ENCODE measurements around the gene TMPRSS4.

Gene TMPRSS4

DNA sequence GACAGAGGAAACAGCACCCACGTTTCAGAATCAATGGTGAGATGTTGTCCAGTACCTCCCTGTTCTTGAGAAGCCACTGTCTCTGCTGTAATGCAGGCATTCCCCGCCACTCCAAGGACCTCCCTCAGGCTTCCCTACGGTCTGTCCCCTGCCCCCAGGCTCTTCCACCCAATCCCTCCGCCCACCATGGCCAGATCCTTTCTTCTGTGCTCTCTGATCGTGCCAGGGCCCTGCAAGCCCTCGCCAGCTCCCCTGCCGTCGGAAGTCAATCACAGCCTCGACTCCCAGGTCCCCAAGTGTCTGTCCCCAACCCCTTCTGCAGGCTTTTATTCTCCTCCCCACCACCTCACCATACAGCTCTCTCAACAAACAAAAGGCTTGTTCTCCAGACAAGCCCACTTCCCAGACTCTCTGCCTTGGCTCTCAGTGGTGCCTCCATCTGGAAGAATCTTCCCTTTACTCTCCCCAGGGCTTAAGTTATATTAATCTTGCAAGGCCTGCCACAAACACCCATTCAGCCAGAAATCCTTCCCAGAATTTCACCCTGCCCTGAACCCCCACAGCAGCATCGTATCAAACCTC lies 62.1 kb downstream of the TMPRSS4 start:
- no peak for DNase-seq

DNA sequence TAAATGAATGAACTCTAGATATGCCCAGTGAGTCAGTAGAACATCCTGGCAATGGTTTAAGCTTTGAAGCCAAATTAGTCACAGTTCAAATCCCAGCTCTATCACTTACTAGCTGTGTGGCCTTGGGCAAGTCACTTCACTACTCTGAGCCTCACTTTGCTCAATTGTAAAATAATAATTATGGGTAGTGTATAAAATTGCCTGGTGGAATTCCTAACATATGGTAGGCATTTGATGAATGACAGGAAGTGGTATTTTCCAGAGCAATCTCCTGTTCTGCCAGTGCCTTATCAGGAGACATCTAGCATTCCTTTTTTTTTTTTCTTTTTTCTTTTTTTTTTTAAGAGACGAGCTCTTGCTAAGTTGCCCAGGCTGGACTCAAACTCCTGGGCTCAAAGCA lies 62.7 kb downstream of the TMPRSS4 start:
- no peak for DNase-seq

DNA sequence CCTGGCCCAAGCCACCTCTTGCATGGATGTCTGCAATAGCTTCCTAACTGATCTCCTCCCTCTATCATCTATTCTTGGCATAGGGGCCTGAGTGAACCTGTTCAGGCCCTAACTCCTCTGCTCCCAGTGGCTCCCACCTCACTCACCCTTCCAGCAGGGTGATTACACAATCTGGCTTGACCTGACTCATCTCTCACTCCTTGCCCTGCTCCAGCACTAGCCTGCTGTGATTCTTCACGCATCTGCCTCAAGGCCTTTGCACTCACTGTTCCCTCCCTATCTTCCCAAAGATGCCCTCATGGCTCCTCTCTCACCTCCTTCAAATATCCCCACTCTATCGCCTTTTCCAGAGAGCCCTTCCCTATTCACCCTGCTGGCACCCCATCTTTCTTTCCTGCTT lies 65.2 kb downstream of the TMPRSS4 start:
- DNase-seq, result no peak

DNA sequence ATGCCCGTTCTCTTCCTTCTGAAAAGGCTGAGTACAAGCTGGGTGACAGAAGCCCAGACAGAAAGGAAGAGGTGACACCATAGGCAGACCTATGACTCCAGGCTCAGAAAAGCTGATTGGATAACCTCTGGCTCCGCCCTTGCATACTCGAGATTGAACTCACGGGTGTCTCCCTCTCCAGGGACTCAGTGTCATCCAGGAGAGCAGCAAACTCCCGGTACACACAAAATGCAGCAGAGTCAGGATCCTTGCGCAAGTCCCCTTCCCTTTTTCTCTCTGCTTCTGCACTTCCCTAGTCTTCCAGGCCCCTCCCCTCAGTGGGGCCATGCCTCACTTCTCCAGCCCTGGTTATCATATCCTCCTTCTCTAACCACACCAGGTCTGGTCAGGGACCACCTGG lies 65.9 kb downstream of the TMPRSS4 start:
- DNase-seq, result peak; percentile 30

DNA sequence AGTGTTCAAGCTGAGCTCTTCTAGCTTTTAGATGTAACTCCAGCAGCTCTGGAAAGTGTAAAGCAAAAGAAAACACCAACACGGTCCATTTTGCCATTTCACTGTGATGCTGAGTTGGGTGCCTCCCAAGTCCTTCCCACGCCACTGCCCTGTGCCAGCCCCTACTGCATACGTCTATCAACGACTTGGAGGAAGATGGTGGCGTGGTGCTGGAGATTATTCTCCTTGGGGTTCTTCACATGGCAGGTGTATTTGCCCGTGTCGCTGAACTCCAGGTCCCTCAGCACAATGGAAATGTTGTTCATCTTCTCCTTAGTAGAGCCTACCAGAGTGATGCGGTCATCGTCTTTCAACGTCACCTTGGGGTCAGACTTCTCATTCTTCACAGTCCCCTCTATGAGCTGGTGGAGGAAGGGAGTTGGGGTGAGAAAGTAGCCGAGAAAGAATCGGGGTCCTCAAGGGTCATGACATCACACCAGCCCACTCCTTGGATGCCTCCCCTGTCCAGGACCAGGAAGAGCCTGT lies 66.8 kb downstream of the TMPRSS4 start:
- no peak for DNase-seq

DNA sequence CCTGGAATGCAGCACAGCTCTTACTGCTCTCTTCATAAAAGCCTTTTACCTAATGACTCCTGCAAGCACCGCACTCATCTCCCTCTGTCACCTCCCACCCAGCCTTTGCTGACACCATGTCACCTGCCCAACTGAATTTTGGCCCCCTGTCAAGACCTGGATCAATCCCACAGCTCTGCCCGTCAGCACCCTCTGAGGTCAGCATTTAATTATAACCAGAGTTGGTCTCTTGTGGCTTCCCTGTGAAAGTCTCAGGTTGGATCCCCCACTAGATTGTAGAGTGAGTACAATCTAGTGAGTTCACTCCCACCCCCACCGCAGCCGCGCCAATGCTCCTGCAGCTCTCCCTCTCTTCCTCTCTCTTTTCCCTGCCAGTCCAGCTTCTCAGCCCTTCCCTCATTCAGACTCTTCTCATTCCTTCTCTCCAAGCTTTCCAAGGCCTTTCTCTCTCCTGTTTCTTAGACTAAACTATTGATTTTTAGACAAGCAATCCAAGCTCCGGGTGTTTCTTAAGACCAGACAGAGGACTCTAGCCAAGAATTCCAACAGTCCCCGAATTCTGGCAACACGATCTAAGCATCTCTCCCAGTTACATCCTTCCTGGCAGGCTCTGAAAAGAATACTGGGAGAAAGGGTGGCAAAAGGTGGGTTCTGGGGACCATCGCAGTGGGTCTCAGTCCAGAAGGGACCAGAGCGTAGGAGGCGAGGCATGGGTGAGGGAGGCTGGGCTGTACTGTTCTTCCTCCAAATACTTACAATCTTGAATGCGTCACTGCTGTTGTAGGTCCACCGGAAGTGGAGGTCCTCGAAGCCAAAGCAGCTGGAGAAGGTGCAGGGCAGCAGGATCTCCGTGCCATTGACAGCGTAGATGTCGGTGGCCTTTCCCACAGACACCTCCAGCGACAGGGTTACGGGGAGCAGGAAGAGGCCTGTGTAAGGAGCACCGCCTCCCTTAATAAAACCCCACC lies 67.7 kb downstream of the TMPRSS4 start:
- no peak for DNase-seq

DNA sequence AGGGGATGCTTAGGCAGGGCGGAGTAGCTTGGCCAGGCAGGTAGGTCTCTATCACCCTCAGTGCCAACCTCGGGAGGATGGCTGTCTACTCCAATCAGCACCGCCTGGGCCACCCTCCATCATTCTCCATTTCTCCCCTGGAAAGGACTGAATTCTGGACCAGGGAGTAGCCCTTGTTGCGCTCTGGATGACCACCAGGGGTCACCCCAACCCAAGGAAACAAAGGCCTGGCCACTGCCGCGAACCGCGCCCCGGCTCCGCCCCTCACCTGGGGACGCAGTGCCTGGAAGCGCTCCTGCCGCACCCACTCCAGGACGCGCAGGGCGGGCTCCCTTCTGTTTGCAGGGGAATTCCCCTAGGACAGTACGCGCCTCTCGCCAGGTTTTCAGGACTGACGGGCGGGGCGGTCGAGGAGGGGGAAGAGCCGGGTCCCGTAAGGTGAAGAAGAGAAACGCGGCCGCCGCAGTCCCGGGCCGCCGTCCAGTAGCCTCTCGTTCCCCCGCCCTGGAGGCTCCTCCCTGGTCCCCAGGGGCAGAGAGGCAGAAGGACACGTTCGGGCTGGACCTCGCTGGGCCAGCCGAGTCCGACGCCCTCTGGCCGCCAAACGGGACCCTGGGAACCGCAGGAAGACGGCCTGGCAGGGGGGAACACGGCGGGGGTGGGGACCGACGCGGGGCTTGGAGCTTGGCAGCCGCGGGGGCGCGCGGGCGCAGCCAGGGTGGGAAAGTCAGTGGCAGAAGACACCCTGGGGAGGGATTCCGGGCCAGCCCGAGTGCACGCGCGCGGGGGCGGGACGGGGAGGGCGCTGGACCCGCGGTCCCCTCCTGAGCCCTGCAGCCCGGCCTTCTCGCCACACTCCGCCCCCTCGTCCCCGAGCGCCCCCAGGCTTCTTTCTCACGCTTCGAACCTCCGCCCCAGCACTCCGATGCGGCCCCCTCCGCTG lies 68.7 kb downstream of the TMPRSS4 start:
- peak; percentile 92 for DNase-seq

DNA sequence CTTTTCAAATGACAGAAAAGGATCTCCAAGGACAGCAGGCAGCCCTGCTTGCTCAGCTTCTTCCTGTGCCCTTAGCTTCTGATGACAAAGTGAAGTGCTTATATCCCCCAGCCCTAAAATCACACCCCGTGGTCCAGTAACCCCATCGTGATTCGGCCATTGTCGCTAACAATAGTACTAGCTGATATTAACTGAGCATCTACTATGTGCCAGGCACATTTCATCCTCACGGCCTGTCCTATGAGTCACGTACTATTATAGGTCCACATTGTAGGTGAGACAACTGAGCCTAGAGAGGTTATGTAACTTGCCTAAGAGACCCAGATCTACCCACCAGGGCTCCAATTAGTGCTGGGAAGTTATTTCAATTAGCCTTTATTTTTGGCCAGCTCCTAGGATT lies 69.7 kb downstream of the TMPRSS4 start:
- DNase-seq, result no peak

DNA sequence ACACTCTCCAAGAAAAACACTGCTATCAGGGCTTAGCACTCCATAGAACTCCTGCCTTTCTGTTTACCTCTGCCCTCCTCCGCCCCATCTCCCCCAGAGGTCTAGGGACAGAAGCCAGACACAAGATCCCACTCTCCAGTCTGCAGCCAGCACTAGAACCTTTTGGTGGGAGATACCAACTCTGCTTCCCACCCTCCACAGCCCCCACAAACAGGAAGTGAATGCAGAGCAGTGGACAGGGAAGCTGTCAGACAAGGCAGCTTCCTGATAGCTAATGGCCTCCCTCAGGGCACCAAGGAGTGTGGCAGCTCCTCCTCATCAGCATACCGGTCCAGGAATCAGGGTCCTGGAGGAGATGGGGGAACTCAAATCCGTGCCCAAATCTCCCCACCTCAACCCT lies 70.6 kb downstream of the TMPRSS4 start:
- DNase-seq, result no peak

DNA sequence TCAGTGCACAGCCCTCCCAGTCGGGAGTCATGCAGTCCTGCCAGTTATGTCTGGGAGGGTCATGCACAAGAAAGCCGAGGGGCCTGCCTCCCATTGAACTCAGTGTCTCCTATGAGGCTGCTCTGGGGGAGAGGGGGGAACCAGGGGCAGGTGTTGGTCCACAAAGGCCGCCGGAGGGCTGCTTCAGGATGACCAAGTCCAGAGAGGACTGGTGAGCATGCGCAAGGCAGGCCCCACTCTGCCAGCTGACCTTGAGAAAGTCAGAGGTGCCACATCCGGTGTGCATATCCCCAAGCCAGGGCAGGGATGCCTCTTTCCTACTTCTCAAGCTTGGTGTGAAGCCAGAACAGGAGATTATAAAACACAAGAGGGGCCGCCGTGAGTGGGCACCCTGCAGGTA lies 71.4 kb downstream of the TMPRSS4 start:
- DNase-seq, result no peak

DNA sequence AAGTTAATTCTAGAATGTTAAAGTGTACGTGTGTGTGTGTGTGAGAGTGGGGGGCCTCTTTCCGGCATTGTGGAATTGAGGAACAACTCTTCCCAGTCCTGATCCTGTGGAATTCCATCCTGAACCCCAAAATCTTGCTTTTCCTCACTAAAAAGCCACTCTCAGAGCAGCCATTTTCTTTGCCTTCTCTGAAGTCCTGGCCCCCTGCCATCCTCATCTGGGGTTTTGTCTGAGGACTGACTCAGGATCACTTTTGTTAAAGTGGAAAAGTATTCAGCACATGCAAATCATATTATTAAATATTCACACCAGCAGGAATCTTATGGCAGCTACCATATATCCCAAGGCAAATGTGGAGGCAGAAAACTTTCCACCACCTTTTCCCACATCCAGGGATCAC lies 72.0 kb downstream of the TMPRSS4 start:
- no peak for DNase-seq

DNA sequence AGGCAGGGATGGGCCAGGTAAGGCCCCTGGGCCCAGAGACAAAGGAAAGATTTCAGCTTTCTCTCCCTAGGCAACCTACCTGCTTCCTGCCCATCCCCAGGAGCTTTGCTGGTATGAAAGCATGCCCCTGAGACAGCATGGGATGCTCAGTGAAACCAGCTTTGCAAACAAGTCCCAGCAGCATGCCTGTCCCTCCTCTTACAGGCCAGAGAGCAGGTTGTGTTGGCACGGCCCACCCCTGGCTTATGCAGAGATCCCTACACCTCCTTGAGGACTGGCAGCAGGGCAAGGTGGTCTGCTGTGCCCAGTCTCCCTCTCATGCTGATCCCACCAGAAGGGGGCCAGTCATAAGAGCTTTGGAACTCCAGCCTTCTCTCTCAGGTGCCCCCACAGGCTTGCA lies 72.6 kb downstream of the TMPRSS4 start:
- DNase-seq, result no peak

DNA sequence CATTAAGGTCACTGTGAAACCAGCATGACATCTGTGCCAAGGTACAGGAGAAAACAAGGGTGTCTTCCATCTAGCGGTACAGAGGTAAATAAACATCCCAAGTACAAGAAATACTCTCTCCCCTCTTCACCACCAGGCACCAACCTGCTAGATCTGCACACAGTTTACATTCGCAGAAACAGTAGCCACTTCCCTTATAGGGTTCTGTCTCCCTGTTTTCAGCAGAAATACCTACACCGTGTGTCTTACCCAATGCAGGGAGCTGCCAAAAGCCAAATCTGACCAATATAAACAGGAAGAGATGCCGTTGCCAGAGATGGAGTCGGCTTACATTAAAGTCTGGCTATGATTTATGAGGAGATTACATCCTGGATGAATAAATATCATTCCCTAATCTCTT lies 74.6 kb downstream of the TMPRSS4 start:
- DNase-seq, result no peak

DNA sequence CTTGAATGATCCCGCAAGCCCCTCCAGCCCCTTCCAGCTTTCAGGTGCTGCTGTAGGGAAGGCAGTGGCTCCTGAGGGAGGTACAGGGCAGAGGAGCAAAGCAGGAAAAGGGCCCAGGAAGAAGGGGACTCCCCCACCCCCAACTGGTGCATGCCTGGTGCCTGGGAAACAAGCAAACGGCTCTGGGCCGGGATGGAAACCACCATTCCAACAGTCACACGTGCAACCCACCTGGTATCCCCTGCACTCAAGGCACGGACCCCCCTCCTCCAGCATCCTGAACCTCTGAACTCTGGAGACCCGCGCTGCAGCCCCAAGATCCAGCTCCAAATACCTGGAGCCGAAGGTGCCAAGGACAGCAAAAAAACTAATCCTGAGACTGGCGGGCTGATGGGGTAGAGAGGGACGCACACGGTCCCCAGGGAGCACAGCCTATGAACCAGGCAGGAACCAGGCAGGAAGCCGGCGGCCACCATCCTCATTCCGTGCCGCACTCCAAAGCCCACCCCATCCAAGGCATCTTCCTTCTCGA lies 75.2 kb downstream of the TMPRSS4 start:
- no peak for DNase-seq

DNA sequence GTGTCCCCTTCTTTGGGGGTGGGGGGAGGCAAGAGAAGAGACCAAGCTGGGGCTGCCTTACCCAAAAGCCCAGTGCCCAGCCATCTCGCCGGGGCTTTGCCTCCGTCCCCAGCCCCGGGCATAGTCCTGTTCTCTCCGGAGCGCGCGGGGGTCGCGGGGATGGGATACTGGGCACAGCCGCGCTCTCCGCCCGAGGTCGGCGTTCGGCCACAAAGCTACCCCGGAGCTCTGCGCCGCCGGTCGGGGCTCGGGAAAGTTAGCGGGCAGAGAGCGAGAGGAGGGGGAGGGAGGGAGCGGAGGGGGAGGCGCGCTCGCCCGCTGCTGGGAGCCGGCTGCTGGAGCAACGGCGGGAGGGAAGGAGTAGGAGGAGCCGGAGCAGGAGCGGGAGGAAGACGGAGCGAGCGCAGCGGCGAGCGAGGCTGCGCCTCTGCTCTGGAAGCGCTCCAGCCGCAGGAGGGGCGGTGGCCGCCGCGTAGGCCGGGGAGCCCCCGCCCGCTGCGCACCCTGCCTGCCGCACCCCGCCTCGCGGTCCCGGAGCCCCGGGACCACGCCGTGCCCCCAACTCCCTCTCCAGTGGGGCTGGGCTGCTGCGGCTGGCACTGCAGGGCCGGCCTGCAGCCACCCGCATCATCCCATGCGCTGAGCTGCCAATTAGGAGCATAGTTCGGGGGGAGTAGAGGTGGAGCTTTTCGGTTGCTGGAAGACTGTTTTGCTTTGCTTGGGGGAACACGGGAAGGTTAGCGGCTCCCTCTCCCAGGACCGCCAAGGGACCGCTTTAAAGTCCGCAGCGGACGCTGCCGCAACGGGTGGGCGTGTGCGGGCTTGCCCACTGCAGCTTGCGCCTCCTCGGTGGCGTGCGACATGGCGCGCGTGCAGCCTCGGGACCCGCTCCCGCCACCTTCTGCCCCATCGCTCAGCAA lies 75.9 kb downstream of the TMPRSS4 start, which contains the start of gene SCN4B:
Gene SCN4B (minus strand): TSS at position 272 of the 920 bp plus-strand sequence. CDS start 150 bp downstream, at position 122.
- peak; percentile 20 for DNase-seq

DNA sequence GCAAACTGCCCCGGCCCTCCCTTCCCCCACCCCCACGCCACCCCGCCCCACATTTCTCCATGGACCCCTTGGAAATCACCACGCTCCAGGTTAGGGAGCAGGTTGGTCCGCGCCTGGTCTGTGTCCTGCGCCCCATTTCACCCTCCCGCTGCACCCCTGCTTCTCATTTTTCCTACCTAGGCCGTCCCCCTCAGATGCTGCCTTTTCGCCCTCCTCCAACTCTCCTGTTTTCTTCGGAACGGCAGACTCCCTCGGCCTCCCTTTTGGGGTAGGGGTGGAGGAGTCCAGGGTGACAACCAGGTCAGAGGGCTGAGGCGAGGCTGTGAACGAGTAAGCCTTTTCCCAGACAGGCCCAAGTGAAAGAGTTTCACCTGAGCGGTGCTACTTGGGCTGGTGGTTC lies 76.6 kb downstream of the TMPRSS4 start:
- no peak for DNase-seq

DNA sequence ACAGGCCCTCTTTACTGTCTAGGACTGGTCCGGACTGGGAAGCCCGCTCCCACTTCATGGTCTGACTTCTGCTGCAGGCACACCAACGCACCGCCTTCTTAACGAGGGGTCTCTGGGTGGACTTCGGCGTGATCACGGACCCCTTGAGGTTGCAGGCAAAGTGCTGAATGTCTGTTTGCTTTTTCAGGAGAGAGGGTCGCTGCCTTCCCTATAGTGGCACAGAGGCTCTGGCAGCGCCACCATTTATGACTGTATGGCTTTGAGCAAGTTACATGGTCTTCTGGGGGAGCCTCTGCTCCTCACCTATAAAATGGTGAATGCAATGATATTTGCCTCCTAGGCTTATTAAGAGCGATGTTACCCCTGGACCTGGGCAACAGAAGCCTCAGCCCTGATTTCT lies 77.1 kb downstream of the TMPRSS4 start:
- no peak for DNase-seq

DNA sequence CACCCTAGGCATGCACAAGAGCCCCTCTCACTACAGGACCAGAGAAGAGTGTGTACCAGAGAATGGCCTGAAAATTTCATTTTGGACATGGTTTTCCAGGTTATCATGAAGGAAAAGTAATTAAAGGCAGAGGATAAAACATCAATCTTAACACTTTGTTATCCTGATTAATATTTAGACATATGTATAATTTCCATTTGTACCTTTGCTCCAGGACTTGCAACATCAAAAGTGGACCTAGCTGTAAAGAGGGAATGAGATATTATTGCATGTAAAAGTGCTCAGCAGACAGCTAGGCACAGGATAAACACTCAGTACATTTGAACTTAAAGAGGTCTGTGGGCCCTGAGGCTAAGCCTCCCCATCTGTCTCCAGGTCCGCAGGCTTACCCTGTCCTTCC lies 77.8 kb downstream of the TMPRSS4 start:
- no peak for DNase-seq

DNA sequence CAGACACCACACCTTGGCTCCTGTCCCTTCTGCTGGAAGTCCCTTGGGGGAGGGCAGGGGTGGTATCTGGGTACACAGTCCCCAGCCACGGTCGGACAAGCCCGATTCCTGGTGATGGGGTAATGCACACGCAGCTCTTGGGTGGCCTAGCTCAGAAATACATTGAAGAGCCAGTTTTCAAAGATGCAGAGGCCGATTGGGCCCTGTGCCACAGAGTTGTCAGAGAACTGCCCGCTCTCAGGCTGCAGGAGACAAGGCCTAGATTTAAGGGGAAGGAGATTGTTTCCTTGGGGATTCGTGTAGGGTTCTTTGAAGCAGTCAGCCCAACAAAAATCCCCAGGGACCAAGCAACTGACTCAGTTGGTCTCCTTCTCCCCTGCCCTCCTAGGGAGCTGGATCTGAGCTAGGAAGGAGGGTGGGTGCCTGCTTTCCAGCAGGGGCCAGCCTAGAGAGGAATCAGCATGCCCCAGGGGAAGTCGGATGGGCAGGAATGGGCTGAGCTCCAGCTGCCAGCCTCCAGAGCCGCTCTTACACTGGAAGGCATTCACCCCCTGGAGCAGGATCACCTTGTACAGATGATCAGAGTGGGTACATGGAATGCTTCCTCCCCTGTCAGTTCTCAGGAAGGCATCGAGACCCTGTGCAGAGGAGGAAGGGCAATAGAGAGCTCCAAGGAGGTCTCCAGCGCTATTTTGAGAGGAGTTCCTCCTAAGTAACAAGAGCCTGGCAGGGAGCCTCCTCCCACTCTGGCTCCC lies 79.1 kb downstream of the TMPRSS4 start:
- DNase-seq, result no peak

DNA sequence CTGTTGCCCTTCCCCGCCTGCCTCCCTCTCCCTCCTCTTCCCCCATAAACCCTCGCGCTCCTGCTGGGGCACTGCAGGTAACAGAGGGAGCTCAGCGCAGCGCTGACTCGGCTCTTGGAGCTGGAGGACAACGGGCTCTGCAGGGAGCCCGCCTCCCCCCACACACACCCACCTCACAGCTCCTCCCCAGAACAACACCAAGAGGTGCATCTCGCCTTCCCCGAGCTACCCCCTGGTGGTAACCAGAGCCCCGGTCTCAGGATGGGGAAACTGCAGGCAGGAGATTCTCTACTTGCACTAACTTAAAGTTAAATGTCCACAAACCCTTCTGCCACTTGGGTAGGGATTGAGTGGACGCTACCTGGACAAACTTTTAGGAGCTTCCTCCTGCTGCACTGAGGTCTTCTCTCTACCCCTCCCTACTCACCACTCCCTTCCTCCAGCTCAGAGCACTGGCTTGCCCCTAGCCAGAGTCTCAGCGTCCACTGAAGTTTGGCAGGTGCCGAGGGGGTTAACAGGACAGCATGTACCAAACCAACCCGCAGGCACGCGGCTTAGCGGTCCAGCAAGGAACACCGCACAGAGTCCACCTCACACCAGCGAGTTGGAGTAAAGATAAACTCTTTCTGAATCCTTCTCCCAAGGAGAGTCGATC lies 79.8 kb downstream of the TMPRSS4 start:
- DNase-seq, result peak; percentile 41

Measured in activated CD4-positive, alpha-beta T cell treated with anti-CD3 and anti-CD28 coated beads for 48 hours (primary cell).